Tibial nerve (tissue), 4 donors: Measurements from ENCODE around the gene HCFC1R1. TPM values are rescaled to one million over a fixed set of nuclear protein-coding genes. Genes with fewer than 3 reads are reported as not detected.
"Not testable (repeated sequence)": the region's sequence is repeated elsewhere in the genome, so short reads cannot be mapped to it uniquely, and the experiment has no call there.

ENCODE experiments used
- DNase-seq, 2 donors: peaks; one replicate each; pipeline ENCODE4 v3.0.0-alpha.2; 2019; ENCODE audit warnings: low spot score in 2 of 2
- H3K27ac ChIP-seq, 4 donors: fragments of 200-600 bp; sonication (generic) in 3 of 4; one replicate each; pipeline ENCODE4 v1.5.1; 2017 to 2019; ENCODE audit warnings: mild to moderate bottlenecking in 1 of 4
- H3K27me3 ChIP-seq, 2 donors: fragments of 200-600 bp; sonication (generic) in 1 of 2; one replicate each; pipeline versions ENCODE4 v1.5.1 to v1.6.0; 2017 to 2019
- H3K36me3 ChIP-seq, 3 donors: fragments of 200-600 bp; sonication (generic); one replicate each; pipeline ENCODE4 v1.5.1; 2018 to 2019
- H3K4me1 ChIP-seq, 4 donors: fragments of 200-600 bp; sonication (generic) in 3 of 4; one replicate each; pipeline ENCODE4 v1.5.1; 2017 to 2019
- H3K4me3 ChIP-seq, 4 donors: fragments of 200-600 bp; sonication (generic) in 3 of 4; one replicate each; pipeline ENCODE4 v1.5.1; 2017 to 2019; ENCODE audit warnings: mild to moderate bottlenecking in 1 of 4, moderate library complexity in 1 of 4
- H3K9me3 ChIP-seq, 4 donors: fragments of 200-600 bp; sonication (generic) in 3 of 4; one replicate each; pipeline ENCODE4 v1.5.1; 2017 to 2019
- EP300 ChIP-seq, 2 donors: sonication (generic); formaldehyde crosslinking; IDR thresholded peaks; one replicate each; pipeline ENCODE4 v1.6.1; 2017; ENCODE audit warnings: antibody characterized with exemption in 2 of 2, mild to moderate bottlenecking in 1 of 2
- POLR2A ChIP-seq, 2 donors: fragments of 450-650 bp; IDR thresholded peaks; one replicate each; pipeline ENCODE4 v1.6.1; 2017; ENCODE audit warnings: antibody characterized with exemption in 2 of 2, mild to moderate bottlenecking in 2 of 2, moderate library complexity in 2 of 2
- WGBS, 2 donors: methylation state at CpG; one replicate each; pipeline ENCODE4 v1.1.5; 2018; 5-methylcytosine and 5-hydroxymethylcytosine counted together
- total RNA-seq, 4 donors: library from RNA; depleted of rRNA; stranded (reverse); fragments of >200 nt; gene quantifications; one replicate each; pipeline ENCODE4 v1.1.0, GENCODE V29; 2016
- TF ChIP-seq, protein P1 (sequence below), 5 experiments: fragments of 200-600 bp in 3 of 5; fragments of 450-650 bp in 2 of 5; sonication (generic) in 3 of 5; IDR thresholded peaks; one replicate each; pipeline ENCODE4 v1.5.1; 2016 to 2019; ENCODE audit warnings: antibody characterized with exemption in 5 of 5, mild to moderate bottlenecking in 3 of 5, moderate library complexity in 2 of 5

HCFC1R1 gene
- total RNA-seq, 4 donors from 2014 or later: 17.7 to 46.9 (median 38.5) TPM

DNA sequence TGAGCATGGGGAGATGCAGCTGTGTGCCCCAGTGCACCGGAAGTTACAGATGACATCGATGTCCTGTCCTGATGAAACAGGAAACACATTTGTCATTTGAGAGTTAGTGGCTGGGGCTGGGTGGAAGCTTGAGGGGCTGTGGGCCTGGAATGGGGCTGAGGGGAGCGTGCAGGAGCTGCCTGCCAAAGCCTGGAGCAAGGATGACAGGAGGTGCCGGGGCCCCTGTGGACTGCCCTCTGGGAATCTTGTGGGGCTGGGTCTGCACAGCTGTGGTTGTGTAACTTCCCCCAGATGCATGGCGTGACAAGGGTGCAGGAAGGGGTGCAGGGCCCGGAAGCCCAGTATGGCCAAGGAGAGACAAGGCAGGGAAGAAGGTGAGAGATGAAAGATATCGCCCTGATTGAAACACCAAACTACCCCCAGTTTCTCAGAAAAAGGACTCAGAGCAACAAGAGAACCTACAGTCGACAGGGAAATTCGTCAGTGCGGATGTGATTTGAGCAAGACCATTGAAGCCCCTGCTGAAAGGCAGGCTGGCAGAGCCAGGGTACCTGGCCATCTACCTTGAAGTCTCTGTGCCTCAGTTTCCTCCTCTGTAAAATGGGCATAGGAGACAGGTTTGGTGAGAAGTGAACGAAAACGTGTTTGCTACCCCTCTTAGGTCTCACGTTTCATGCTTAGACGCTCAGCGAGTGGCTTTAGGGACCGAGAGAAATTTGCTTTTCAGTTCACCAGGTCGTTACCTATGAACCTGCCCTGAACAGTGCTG is 31.4 kb upstream of the HCFC1R1 start:
- TF ChIP-seq POLR2A (IDR thresholded peaks at IDR 0.05) (no peak), EP300 (IDR thresholded peaks at IDR 0.05) (no peak)
- TF ChIP-seq, protein P1, sequence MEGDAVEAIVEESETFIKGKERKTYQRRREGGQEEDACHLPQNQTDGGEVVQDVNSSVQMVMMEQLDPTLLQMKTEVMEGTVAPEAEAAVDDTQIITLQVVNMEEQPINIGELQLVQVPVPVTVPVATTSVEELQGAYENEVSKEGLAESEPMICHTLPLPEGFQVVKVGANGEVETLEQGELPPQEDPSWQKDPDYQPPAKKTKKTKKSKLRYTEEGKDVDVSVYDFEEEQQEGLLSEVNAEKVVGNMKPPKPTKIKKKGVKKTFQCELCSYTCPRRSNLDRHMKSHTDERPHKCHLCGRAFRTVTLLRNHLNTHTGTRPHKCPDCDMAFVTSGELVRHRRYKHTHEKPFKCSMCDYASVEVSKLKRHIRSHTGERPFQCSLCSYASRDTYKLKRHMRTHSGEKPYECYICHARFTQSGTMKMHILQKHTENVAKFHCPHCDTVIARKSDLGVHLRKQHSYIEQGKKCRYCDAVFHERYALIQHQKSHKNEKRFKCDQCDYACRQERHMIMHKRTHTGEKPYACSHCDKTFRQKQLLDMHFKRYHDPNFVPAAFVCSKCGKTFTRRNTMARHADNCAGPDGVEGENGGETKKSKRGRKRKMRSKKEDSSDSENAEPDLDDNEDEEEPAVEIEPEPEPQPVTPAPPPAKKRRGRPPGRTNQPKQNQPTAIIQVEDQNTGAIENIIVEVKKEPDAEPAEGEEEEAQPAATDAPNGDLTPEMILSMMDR (IDR thresholded peaks at IDR 0.05): no peak
- H3K36me3 ChIP-seq: peaks cover 0 to 13% (median 0%) of the 10 kb centered on the region in 3 donors
- H3K27me3 ChIP-seq: no peaks in the 10 kb centered on the region
- peaks cover 0 to 19% (median 14%) of the 10 kb centered on the region in 4 donors for H3K4me1 ChIP-seq
- WGBS, 2 donors: 68 to 76% methylated on average over 17 of the region's 17 CpGs
- H3K9me3 ChIP-seq: no peaks in the 10 kb centered on the region
- no peak overlapping the region for H3K27ac ChIP-seq
- DNase-seq: no peak
- H3K4me3 ChIP-seq: no peak overlapping the region

DNA sequence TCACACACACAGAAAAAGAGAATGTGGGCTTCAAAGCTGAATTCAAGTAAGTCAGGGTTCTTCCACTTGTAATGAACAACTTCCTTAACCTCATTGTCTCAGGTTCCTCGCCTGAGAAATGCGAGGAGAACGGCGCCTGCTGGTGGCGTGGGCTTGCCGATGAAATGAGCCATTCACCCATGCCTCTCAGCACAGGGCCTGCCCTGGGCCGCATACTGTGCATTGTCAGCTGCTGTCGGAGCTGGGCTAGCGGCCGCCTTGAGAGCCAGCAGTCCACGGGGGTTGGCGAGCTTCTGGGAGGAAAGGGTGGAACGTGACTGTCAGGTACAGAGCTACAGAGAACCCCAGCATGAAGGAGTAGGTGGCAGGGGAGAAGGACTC is 29.6 kb upstream of the HCFC1R1 start:
- H3K4me1 ChIP-seq, H3K4me3 ChIP-seq, H3K27ac ChIP-seq, DNase-seq, H3K9me3 ChIP-seq: not testable (repeated sequence)
- WGBS, 2 donors: 79% methylated on average over 10 of the region's 13 CpGs; no CpG with 5 or more reads in 1 of the 2 donors
- peaks cover 0 to 13% (median 0%) of the 10 kb centered on the region in 3 donors for H3K36me3 ChIP-seq
- H3K27me3 ChIP-seq: peaks cover 0 to 16% of the 10 kb centered on the region in 2 donors

DNA sequence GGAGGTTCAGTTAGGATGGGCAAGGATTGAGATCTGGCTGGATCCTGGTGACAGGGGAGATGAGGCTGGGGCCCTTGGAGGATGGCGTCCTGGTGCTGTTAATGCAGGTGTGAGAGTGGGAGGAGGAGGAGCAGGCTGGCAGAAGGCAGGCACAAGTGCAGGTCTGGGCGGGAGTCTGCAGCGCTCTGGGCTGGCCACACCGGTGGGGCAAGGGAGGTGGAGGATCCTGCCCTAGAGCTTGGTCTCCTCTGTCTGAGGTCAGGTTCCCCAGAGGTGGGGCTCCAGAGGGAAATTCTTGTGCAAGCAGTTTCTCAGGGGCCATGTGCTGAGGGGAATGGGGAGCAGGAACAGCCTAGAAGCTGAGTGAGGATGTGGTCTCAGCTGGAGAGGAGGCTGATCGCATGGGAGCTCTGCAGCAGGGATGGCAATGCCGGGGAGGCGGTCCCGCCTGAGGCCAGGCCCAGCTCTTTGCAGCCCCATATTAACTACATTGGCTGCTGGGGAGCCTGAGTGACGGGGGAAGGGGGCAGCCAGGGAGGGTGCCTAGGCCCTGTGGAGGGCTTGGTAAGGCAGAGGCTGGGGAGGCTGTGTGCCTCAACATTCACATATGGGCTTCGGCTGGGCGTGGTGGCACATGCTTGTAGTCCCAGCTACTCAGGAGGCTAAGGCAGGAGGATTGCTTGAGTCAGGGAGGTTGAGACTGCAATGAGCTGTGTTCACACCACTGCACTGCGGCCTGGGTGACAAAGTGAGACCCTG is 29.0 kb upstream of the HCFC1R1 start:
- 81 to 87% methylated on average over 8 to 9 of the region's 12 CpGs for WGBS, 2 donors

DNA sequence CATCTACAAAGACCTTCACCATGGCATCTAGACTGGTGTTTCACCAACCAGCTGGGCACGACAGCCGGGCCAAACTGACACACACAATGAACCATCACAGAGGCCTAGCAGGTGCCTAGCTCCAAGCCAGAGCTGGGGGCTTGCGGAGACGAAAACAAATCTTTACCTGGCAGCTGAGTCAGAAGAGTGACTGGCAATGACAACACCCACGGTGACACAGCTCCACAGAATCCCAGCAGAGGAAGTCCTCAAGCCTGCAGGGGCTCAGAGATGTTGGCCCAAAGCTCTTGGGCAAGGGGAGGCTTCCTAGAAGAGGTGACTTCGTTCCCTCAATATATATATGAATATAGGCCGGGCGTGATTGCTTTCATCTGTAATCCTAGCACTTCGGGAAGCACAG is 27.8 kb upstream of the HCFC1R1 start:
- H3K4me3 ChIP-seq: no peak overlapping the region
- peaks cover 0 to 34% of the 10 kb centered on the region in 2 donors for H3K27me3 ChIP-seq
- WGBS, 2 donors: 67 to 89% methylated on average over 9 of the region's 9 CpGs
- no peak for DNase-seq
- no peaks in the 10 kb centered on the region for H3K9me3 ChIP-seq
- H3K4me1 ChIP-seq: peaks cover 0 to 6% (median 4%) of the 10 kb centered on the region in 4 donors
- TF ChIP-seq EP300 (IDR thresholded peaks at IDR 0.05): no peak
- no peak for TF ChIP-seq POLR2A (IDR thresholded peaks at IDR 0.05)
- TF ChIP-seq, protein P1 (IDR thresholded peaks at IDR 0.05): no peak
- H3K27ac ChIP-seq: no peak overlapping the region
- peaks cover 0 to 13% (median 0%) of the 10 kb centered on the region in 3 donors for H3K36me3 ChIP-seq

More for the DNA sequence above, 29.0 kb upstream of the HCFC1R1 start:
- not testable (repeated sequence) for DNase-seq, H3K9me3 ChIP-seq, H3K27ac ChIP-seq, H3K4me3 ChIP-seq, H3K4me1 ChIP-seq
- Histone ChIP-seq H3K36me3 (peaks cover 0 to 13% (median 0%) of the 10 kb centered on the region in 3 donors), H3K27me3 (peaks cover 0 to 21% of the 10 kb centered on the region in 2 donors)

DNA sequence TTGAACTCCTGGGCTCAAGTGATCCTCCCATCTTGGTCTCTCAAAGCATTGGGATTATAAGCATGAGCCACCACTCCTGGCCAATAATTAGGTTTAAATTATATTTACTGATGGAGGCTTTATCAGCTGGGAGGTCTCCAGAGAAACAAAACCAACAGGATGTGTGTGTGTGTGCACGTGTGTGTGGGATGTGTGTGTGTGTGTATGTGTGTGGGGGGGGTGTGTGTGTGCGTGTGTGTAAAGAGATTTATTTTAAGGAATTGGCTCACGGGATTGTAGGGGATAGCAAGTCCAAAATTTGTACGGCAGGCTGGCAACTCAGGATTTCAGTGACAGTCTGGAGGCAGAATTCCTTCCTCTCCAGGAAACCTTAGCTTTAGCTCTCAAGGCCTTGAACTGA is 27.3 kb upstream of the HCFC1R1 start:
- no peak overlapping the region for H3K27ac ChIP-seq
- H3K27me3 ChIP-seq: peaks cover 0 to 39% of the 10 kb centered on the region in 2 donors
- DNase-seq: no peak
- TF ChIP-seq, protein P1 (IDR thresholded peaks at IDR 0.05): no peak
- TF ChIP-seq EP300 (IDR thresholded peaks at IDR 0.05) (no peak), POLR2A (IDR thresholded peaks at IDR 0.05) (no peak)
- 45 to 47% methylated on average over 4 of the region's 4 CpGs for WGBS, 2 donors
- no peaks in the 10 kb centered on the region for H3K9me3 ChIP-seq
- H3K4me3 ChIP-seq: no peak overlapping the region
- H3K4me1 ChIP-seq: peaks cover 0 to 11% (median 8%) of the 10 kb centered on the region in 4 donors
- peaks cover 0 to 13% (median 0%) of the 10 kb centered on the region in 3 donors for H3K36me3 ChIP-seq

DNA sequence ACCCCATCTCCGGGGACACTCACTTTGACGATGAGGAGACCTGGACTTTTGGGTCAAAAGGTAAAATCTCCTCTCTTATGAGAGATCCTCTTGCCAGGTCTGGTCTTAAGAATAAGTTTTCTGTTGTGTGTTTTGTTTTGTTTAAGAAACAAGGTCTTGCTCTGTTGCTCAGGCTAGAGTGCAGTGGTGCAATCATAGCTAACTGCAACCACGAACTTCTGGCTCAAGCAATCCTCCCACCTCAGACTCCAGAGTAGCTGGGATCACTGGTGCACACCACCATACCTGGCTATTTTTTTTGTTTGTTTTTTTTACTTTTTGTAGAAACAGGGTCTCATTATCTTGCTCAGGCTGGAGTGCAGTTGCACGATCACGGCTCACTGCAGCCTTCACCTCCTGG is 26.7 kb upstream of the HCFC1R1 start:
- TF ChIP-seq, protein P1 (IDR thresholded peaks at IDR 0.05): no peak
- TF ChIP-seq POLR2A (IDR thresholded peaks at IDR 0.05): no peak
- no peak for TF ChIP-seq EP300 (IDR thresholded peaks at IDR 0.05)
- Histone ChIP-seq H3K4me3 (no peak overlapping the region), H3K36me3 (peaks cover 0 to 13% (median 0%) of the 10 kb centered on the region in 3 donors), H3K27ac (no peak overlapping the region), H3K4me1 (peaks cover 0 to 16% (median 13%) of the 10 kb centered on the region in 4 donors), H3K9me3 (no peaks in the 10 kb centered on the region), H3K27me3 (peaks cover 0 to 44% of the 10 kb centered on the region in 2 donors)
- 71 to 72% methylated on average over 5 of the region's 5 CpGs for WGBS, 2 donors
- no peak for DNase-seq
